Effector CD8-positive, alpha-beta T cell (primary cell): ENCODE measurements around the gene MYO19.
"Not testable (repeated sequence)": the region's sequence is repeated elsewhere in the genome, so short reads cannot be mapped to it uniquely, and the experiment has no call there.

ENCODE experiments used
- DNase-seq: peaks from one replicate; lab custom pipeline; 2025; lab: John Stamatoyannopoulos, UW

MYO19 gene

DNA sequence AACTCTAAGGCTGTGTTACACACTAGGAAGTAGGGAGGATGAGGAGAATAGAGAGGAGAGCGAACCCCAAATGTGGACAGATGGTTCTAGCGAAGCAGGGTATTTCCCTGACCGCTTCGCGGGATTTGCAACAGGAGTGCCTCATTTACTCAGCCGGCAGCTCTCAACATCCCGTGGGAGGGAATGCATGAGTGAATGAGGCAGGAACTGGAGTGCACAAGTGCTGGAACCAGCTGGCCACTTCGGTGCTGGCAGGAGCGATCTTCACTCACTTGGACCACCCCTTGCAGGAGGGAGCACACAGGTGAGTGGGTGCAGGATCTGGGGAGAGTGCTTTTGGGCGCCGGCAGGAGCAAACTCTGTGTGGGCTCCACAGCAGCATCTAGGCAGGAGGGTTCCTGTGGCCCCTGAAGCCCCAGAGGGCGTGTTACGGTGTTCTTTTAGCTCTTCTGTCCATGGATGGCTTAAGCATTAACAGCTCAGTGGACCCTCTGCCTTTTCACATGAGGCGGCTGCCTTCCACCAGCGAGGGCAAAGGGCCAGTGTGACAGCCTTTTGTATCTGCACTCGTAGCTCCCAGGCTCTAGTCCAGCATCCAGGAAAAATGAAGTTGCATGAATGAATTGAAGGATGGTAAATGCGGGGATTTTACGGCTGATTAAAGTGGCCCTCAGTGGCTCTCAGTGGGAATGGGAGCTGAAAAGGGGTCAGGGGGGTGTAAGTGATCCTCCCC is 65.6 kb downstream of the MYO19 start:
- DNase-seq: no peak

DNA sequence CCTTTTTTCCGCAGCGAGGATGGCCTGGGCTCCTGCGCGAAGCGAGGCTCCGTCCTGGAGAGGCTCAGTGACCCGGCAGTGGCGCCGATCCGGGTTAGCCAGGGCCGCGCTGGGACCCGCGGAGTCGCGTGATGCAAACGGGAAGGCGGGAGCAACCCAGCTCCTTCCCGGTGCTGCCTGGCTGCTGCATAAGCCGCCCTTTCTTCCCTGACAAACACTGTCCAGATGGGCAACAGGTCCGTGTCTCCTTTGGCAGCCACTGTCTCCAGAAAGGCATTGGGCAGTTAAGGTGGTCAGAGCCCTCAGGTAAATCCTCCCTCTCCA is 69.9 kb downstream of the MYO19 start:
- DNase-seq: no peak

DNA sequence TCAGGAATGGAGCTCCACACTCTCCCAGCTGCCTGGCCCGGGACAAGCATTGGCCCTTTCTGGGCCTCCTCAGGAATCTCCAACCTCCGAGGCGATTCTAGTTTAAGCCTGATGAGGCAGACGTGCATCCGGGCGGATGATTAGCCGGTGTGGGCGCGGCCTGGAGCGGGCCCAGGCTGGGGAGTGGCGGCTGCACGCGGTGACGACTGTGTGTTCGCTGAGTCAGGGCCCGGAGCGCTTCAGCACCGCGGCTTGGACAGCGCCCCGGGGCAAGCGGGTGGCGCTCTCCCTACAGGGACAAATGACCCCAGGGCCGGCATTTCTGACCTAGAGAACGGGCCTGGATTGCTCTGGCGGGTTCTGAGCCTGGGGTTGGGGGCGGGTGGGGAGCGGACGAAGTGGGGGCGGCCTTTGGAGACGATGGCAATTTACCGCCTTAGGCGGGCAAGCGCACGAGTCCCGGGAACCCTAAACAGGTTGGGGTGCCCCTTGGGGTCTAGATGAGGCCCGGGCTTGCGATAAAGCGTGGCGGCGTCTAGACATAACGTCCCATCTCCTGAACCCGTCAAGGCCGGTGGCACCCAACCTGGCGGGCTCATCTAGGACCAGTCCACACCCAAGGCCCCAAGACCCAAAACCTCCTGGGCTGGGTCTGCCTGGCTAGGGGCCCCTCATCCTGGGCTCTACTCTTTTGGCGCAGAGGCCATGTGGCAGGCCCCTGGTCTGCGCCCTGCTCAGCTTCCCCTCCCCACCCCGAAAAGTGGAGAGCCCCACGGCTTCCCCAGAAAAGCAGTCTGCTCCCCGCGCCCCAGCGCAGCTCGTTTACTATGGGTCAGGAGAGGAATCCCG is 70.5 kb downstream of the MYO19 start:
- DNase-seq: no peak

DNA sequence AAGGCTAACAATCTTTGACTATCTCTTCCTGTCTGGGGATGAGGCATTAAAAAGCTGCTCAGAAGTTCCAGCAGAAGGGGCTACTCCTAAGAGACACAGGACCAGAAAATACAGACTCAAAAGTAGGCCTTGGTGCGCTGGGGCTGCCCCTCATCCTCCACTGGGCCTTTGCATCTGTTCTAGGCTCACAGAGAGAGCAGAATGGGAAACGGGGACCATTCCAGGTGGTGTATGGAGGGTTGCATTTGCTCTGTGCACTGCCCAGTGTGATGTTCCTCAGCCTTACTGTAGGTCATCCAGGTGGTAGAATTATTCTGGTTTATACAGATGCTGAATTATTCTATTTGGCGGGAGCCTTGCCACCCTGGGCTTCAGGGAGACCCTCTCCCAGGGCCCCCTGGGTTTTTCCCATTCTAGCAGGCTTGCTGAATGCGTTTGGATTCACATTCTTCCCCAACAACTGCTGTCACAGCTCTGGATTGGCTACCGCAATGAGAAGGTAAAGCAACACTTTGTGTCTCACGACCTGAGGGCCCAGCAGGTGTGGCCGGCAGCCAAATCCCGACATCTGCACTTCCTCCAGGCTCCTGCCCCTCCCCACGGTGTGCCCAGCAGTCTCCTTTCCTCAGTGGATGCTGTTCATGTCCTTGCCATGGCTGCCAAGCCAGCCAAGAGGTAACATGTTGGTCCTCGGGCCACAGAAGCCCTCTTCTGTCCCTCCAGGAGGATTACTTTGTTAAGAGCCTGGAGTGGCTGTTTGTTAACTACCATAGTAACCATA is 73.1 kb downstream of the MYO19 start:
- DNase-seq: no peak

DNA sequence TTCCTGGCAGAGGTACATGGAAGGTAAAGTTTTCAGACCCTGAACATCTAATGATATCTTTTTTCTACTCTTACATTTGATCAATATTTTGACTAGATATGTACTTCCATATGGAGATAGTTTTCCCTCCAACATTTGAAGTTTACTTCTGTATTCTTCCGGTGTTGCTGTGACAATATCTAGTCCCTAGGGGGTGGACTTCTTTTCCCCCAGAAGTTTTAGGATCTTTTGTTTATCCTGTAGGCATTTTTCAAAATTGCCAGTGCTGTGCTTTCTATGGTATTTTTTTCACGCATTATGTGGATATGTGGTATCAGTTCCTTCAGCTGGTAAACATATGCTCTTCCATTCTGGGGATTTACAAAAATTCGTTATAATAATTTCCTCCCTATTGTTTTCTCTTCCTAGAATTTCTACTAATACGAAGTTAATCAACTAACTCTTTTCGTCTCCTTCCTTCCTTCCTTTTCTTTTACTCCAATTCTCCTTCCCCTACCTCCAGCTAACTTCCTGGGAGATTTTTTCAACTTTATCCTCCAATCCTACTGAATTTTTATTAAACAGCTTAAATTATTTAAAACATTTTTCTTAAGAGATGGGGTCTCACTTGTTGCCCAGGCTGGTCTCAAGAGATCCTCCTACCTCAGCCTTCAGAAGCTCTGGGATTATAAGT is 74.3 kb downstream of the MYO19 start:
- no peak for DNase-seq

DNA sequence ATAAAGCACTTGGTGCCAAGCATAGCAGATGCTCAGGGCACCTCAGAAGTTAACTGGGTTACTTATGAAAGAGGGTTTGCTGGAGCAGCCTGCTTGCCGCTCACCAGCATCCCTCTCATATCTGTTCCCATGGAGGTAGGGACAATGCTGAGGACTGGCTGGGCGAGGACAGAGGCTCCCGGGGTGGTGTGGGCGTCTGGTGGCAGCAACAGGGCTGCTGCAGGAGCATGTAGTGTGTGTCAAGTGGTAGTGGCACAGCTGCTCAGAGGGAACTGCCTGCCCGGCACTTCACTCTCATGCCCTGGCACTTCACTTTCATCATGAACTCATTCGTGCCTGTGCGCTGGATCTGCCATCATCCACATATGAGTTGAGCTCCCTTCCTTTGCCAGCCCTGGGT is 75.1 kb downstream of the MYO19 start:
- no peak for DNase-seq

DNA sequence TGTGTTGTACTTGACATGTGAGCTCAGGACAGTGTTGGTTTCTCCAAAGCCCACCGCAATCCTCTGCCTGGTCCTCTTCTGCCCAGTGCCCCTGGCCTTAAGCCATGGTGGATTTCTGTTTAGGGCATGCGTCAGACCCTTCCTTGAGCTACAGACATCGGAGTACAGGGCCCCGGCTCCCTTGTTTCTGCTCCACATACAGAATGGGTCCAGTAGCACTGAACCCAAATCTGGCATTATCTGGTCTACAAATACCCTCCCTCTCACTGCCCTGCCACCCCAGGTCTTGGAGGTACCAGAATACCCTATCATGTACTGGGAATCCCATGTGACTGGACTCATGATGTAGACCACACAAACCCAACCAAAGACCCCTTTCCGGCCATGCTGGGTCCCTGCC is 75.6 kb downstream of the MYO19 start:
- DNase-seq: no peak

DNA sequence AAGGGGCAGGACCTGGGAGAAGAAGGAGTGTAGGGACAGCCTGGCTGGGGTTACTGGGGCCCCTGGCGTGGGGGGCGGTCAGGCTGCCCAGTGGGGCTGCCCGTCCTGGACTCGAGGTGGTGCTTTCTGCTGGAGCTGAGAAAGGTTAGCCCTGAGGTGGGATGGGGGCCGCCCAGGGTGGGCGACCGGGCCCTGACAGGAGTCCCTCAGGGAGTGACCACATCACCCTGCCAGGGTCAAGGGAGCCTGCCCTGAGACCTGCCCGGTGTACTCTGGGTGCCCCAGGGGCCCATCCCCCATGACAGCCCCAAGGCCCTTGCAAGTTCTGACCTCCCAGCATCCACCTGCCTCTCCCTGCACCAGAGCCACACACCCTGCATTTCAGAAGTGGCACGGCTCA is 77.0 kb downstream of the MYO19 start:
- DNase-seq: not testable (repeated sequence)

DNA sequence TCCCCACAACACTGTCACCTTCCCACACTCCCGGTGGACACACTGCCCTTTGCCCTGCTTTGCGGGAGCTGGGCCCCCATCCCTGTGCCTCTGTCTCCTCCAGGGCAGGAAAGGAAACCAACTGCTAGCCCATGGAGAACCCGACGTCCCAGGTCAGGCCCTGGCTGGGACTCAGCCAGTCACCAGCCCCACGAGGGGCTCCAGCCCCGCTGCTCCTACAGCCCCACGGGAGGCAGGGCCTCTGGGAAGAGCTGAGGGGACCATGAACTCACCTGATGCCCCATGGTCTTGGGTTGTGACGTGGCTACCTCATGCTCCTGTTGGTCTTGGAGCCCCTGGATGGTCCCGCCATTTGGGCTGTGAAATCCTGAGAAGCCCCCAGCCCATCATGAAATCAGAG is 81.8 kb downstream of the MYO19 start:
- not testable (repeated sequence) for DNase-seq

DNA sequence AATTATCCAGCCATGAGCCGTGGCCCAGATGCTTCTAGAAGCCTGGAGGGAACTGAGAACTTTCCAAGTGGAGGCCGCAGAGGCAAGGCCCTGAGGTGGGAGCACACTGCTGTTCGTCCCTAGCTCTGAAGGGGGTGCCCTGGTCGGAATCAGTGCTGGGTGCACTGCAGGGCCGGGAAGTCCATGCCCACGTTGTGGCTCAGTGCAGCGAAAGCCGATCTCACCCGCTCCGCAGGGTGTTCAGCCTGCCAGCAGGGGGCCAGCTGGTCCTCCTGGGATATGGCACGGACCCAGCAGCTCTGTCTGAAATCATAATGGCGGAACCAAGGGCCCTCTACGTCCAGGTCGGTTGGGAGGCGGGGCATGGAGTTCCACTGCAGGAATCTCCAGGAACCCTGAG is 84.7 kb downstream of the MYO19 start:
- DNase-seq: not testable (repeated sequence)
